ENCODE results near the gene MCM8. TPM values are rescaled to one million over a fixed set of nuclear protein-coding genes. Genes with fewer than 3 reads are reported as not detected.

Gene MCM8
- total and polyA plus RNA-seq, 4 donors, result 0.49 to 11.0 (median 1.5) TPM

- 5% methylated on average over 1 of the region's 1 CpG for WGBS
- Histone ChIP-seq H3K4me3 (ENCODE audit: low read depth in 1 of 3, low read length in 3 of 3) (no peak overlapping the region), H3K27ac (ENCODE audit: low read depth in 1 of 2, low read length in 2 of 2) (no peak overlapping the region), H3K36me3 (ENCODE audit: control insufficient read depth in 4 of 4, insufficient read depth in 3 of 4, low read depth in 1 of 4, low read length in 3 of 4) (no peaks in the 10 kb centered on the region), H3K4me1 (ENCODE audit: control insufficient read depth in 4 of 4, insufficient read depth in 4 of 4, low read length in 3 of 4) (peaks cover 0 to 3% (median 1%) of the 10 kb centered on the region in 4 donors), H3K9ac (ENCODE audit: low read depth in 1 of 2, low read length in 2 of 2) (no peak overlapping the region), H3K27me3 (ENCODE audit: control insufficient read depth in 4 of 4, insufficient read depth in 4 of 4, low read length in 3 of 4) (peaks cover 0 to 4% (median 0%) of the 10 kb centered on the region in 4 donors), H3K9me3 (ENCODE audit: control insufficient read depth in 4 of 4, low read length in 3 of 4) (no peaks in the 10 kb centered on the region)
- no peak for DNase-seq (ENCODE audit: low spot score)
- TF ChIP-seq HNF4A (conservative IDR thresholded peaks at IDR 0.05) (no peak), TAF1 (conservative IDR thresholded peaks at IDR 0.05) (no peak), GABPA (IDR thresholded peaks at IDR 0.05 in 1 of 2, conservative IDR thresholded peaks at IDR 0.05 in 1 of 2) (no peak), JUND (IDR thresholded peaks at IDR 0.05) (no peak), YY1 (IDR thresholded peaks at IDR 0.05) (no peak), NR2F2 (IDR thresholded peaks at IDR 0.05) (no peak), REST (IDR thresholded peaks at IDR 0.05) (no peak), FOXA1 (IDR thresholded peaks at IDR 0.05) (no peak), SP1 (IDR thresholded peaks at IDR 0.05) (no peak), FOXA2 (IDR thresholded peaks at IDR 0.05) (no peak)
Measured at GRCh38 chr20:5914859-5915258, 35.6 kb upstream of the MCM8 start.

GRCh38 chr20:5918856-5919625, 31.4 kb upstream of the MCM8 start:
- TF ChIP-seq NR2F2 (IDR thresholded peaks at IDR 0.05) (no peak), ATF3 (IDR thresholded peaks at IDR 0.05) (no peak), SP1 (IDR thresholded peaks at IDR 0.05) (no peak), YY1 (IDR thresholded peaks at IDR 0.05) (no peak), MAX (IDR thresholded peaks at IDR 0.05) (no peak), CTCF (IDR thresholded peaks at IDR 0.05; ENCODE audit: low read depth, low read length, missing input control) (no peak), FOXA1 (IDR thresholded peaks at IDR 0.05) (no peak), JUND (IDR thresholded peaks at IDR 0.05) (no peak), HNF4G (IDR thresholded peaks at IDR 0.05) (no peak), FOXA2 (IDR thresholded peaks at IDR 0.05) (no peak), RAD21 (IDR thresholded peaks at IDR 0.05) (no peak), GABPA (IDR thresholded peaks at IDR 0.05 in 1 of 2, conservative IDR thresholded peaks at IDR 0.05 in 1 of 2) (no peak), RXRA (IDR thresholded peaks at IDR 0.05) (no peak), EGR1 (IDR thresholded peaks at IDR 0.05; ENCODE audit: low read depth in 2 of 2) (no peak), HNF4A (conservative IDR thresholded peaks at IDR 0.05) (no peak), REST (IDR thresholded peaks at IDR 0.05) (no peak), ZBTB33 (IDR thresholded peaks at IDR 0.05) (no peak), TAF1 (conservative IDR thresholded peaks at IDR 0.05) (no peak)
- no peak for DNase-seq (ENCODE audit: low spot score)
- whole genome bisulfite sequencing, result 41% methylated on average over 3 of the region's 3 CpGs
- Histone ChIP-seq H3K4me1 (ENCODE audit: control insufficient read depth in 4 of 4, insufficient read depth in 4 of 4, low read length in 3 of 4) (no peaks in the 10 kb centered on the region), H3K27me3 (ENCODE audit: control insufficient read depth in 4 of 4, insufficient read depth in 4 of 4, low read length in 3 of 4) (peaks cover 0 to 3% (median 0%) of the 10 kb centered on the region in 4 donors), H3K9me3 (ENCODE audit: control insufficient read depth in 4 of 4, low read length in 3 of 4) (no peaks in the 10 kb centered on the region), H3K9ac (ENCODE audit: low read depth in 1 of 2, low read length in 2 of 2) (no peak overlapping the region), H3K4me3 (ENCODE audit: low read depth in 1 of 3, low read length in 3 of 3) (no peak overlapping the region), H3K27ac (ENCODE audit: low read depth in 1 of 2, low read length in 2 of 2) (no peak overlapping the region), H3K36me3 (ENCODE audit: control insufficient read depth in 4 of 4, insufficient read depth in 3 of 4, low read depth in 1 of 4, low read length in 3 of 4) (no peaks in the 10 kb centered on the region)

Data from liver (tissue), 9 donors.